Measurements from ENCODE around the gene TCF7L1.

TCF7L1 gene

GRCh38 chr2:85194780-85195480, 61.7 kb downstream of the TCF7L1 start:
- Histone ChIP-seq H2AFZ (ENCODE audit: low read length) (no peak overlapping the region), H3K9me2 (ENCODE audit: low read depth, low read length) (no peaks in the 10 kb centered on the region), H3F3A (ENCODE audit: insufficient read depth, low read length) (no peaks in the 10 kb centered on the region), H4K20me1 (ENCODE audit: insufficient read depth, low read length) (no peaks in the 10 kb centered on the region), H3K4me1 (ENCODE audit: insufficient read depth, low read length, severe bottlenecking) (no peaks in the 10 kb centered on the region), H3K27me3 (ENCODE audit: insufficient read depth, low read length) (no peaks in the 10 kb centered on the region), H3K27ac (ENCODE audit: low read depth, low read length, poor library complexity, severe bottlenecking) (no peak overlapping the region), H3K36me3 (ENCODE audit: insufficient read depth, low read length) (no peaks in the 10 kb centered on the region), H3K9ac (ENCODE audit: low read length) (no peak overlapping the region), H3K9me3 (ENCODE audit: low read length) (no peaks in the 10 kb centered on the region), H3K79me2 (ENCODE audit: insufficient read depth, low read length) (no peaks in the 10 kb centered on the region), H3K4me2 (ENCODE audit: low read length) (no peak overlapping the region), H3K4me3 (ENCODE audit: low read depth, low read length, poor library complexity, severe bottlenecking) (no peak overlapping the region)
- TF ChIP-seq CTCF (IDR thresholded peaks at IDR 0.05; ENCODE audit: low read length) (no peak), EZH2 (IDR thresholded peaks at IDR 0.05; ENCODE audit: borderline replicate concordance, low read length) (no peak)

- no peak for TF ChIP-seq CTCF (IDR thresholded peaks at IDR 0.05; ENCODE audit: low read length)
- no peak for TF ChIP-seq EZH2 (IDR thresholded peaks at IDR 0.05; ENCODE audit: borderline replicate concordance, low read length)
- Histone ChIP-seq H3K9me2 (ENCODE audit: low read depth, low read length) (no peaks in the 10 kb centered on the region), H3K36me3 (ENCODE audit: insufficient read depth, low read length) (no peaks in the 10 kb centered on the region), H3F3A (ENCODE audit: insufficient read depth, low read length) (no peaks in the 10 kb centered on the region), H2AFZ (ENCODE audit: low read length) (no peak overlapping the region), H3K4me3 (ENCODE audit: low read depth, low read length, poor library complexity, severe bottlenecking) (no peak overlapping the region), H4K20me1 (ENCODE audit: insufficient read depth, low read length) (no peaks in the 10 kb centered on the region), H3K9me3 (ENCODE audit: low read length) (no peaks in the 10 kb centered on the region), H3K27me3 (ENCODE audit: insufficient read depth, low read length) (no peaks in the 10 kb centered on the region), H3K79me2 (ENCODE audit: insufficient read depth, low read length) (no peaks in the 10 kb centered on the region), H3K4me1 (ENCODE audit: insufficient read depth, low read length, severe bottlenecking) (no peaks in the 10 kb centered on the region), H3K4me2 (ENCODE audit: low read length) (no peak overlapping the region), H3K9ac (ENCODE audit: low read length) (no peak overlapping the region), H3K27ac (ENCODE audit: low read depth, low read length, poor library complexity, severe bottlenecking) (no peak overlapping the region)
Observed at GRCh38 chr2:85195956-85196355, 62.8 kb downstream of the TCF7L1 start.

- Histone ChIP-seq H3K27ac (ENCODE audit: low read depth, low read length, poor library complexity, severe bottlenecking) (no peak overlapping the region), H3K27me3 (ENCODE audit: insufficient read depth, low read length) (no peaks in the 10 kb centered on the region), H3K4me1 (ENCODE audit: insufficient read depth, low read length, severe bottlenecking) (no peaks in the 10 kb centered on the region), H3K36me3 (ENCODE audit: insufficient read depth, low read length) (no peaks in the 10 kb centered on the region), H3K4me2 (ENCODE audit: low read length) (no peak overlapping the region), H3K9me2 (ENCODE audit: low read depth, low read length) (no peaks in the 10 kb centered on the region), H3F3A (ENCODE audit: insufficient read depth, low read length) (no peaks in the 10 kb centered on the region), H2AFZ (ENCODE audit: low read length) (no peak overlapping the region), H3K4me3 (ENCODE audit: low read depth, low read length, poor library complexity, severe bottlenecking) (no peak overlapping the region), H4K20me1 (ENCODE audit: insufficient read depth, low read length) (no peaks in the 10 kb centered on the region), H3K9ac (ENCODE audit: low read length) (no peak overlapping the region), H3K79me2 (ENCODE audit: insufficient read depth, low read length) (no peaks in the 10 kb centered on the region), H3K9me3 (ENCODE audit: low read length) (no peaks in the 10 kb centered on the region)
- TF ChIP-seq EZH2 (IDR thresholded peaks at IDR 0.05; ENCODE audit: borderline replicate concordance, low read length) (no peak), CTCF (IDR thresholded peaks at IDR 0.05; ENCODE audit: low read length) (no peak)
Observed at GRCh38 chr2:85199698-85200097, 66.5 kb downstream of the TCF7L1 start.

Measured in OCI-LY1 (cell line).